ENCODE results near the gene ABR. TPM values are rescaled to one million over a fixed set of nuclear protein-coding genes. Genes with fewer than 3 reads are reported as not detected.

ABR gene
- total and polyA plus RNA-seq, 7 donors: 30.4 to 146 (median 79.3) TPM

DNA sequence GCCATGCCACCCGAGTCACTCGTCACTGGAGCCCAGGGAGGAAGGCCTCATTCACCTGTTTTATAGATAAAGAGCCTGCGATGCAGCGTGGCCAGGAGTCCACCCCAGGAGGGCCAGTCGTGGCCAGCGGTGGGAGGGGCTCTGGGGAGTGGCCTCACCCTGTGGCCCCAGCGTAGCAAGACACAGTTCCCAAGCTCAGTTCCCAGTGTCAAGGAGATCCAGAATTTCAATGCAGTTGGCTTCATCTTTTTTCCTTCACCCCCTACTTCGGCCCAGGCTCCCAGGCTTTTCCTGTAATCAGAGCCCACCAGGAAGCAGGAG, 84.0 kb downstream of the ABR start:
- TF ChIP-seq, protein P1, sequence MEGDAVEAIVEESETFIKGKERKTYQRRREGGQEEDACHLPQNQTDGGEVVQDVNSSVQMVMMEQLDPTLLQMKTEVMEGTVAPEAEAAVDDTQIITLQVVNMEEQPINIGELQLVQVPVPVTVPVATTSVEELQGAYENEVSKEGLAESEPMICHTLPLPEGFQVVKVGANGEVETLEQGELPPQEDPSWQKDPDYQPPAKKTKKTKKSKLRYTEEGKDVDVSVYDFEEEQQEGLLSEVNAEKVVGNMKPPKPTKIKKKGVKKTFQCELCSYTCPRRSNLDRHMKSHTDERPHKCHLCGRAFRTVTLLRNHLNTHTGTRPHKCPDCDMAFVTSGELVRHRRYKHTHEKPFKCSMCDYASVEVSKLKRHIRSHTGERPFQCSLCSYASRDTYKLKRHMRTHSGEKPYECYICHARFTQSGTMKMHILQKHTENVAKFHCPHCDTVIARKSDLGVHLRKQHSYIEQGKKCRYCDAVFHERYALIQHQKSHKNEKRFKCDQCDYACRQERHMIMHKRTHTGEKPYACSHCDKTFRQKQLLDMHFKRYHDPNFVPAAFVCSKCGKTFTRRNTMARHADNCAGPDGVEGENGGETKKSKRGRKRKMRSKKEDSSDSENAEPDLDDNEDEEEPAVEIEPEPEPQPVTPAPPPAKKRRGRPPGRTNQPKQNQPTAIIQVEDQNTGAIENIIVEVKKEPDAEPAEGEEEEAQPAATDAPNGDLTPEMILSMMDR (IDR thresholded peaks at IDR 0.05): no peak
- no peak for TF ChIP-seq POLR2AphosphoS5 (IDR thresholded peaks at IDR 0.05)
- no peak for TF ChIP-seq EP300 (IDR thresholded peaks at IDR 0.05)
- TF ChIP-seq POLR2A (IDR thresholded peaks at IDR 0.05): no peak
- no peak overlapping the region for H3K4me3 ChIP-seq
- no peaks in the 10 kb centered on the region for H3K27me3 ChIP-seq
- intact Hi-C loops (cut with DNase I): no loop called here
- H3K36me3 ChIP-seq: peaks cover 0 to 57% (median 20%) of the 10 kb centered on the region in 4 donors
- peak overlapping the region in 2 of 4 donors; percentile 10 to 38 for H3K27ac ChIP-seq
- DNase-seq: no peak
- 48 to 66% methylated on average over 8 of the region's 8 CpGs for WGBS, 2 donors
- H3K4me1 ChIP-seq: no peaks in the 10 kb centered on the region
- H3K9me3 ChIP-seq: no peaks in the 10 kb centered on the region

DNA sequence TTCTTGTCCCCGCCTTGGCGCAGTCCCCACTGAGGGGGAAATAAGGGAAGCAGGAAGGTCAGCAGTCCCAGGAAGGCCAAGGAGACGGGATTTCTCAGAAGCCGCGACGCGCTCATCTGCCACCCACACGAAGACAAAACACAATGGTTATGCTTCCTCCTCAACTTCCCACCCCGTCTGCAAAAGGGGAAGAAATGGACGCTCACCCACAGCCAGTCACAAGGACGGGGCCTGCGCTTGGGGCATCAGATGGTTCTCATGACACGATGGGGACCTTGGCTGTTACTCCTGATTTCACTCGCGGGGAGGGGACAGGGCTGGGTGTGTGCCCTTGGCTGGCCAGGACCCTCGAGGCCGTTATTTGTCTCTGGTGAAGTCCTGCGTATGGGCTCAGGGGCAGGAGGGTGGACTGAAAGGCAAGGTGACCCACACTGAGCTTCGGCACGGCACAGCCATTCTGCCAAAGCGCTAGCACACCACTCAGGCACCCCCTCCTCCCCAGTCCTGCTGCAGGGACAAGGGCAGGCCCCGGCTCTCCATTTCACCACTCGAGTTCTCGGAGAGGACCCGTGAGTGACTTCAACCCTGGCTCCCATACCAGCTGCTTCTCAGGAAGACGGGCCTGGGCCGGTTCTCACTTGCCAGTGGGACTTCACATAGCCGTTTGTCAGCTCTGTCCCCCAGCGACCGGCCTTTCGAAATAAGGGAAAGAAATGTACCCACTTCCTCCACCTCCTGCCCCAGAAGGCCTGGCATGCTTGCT, 84.5 kb downstream of the ABR start:
- H3K36me3 ChIP-seq: peaks cover 0 to 60% (median 24%) of the 10 kb centered on the region in 4 donors
- DNase-seq: no peak
- intact Hi-C loops (cut with DNase I): no loop called here
- WGBS, 2 donors: 86 to 87% methylated on average over 31 of the region's 31 CpGs
- no peaks in the 10 kb centered on the region for H3K4me1 ChIP-seq
- H3K9me3 ChIP-seq: no peaks in the 10 kb centered on the region
- TF ChIP-seq POLR2A (IDR thresholded peaks at IDR 0.05) (no peak), POLR2AphosphoS5 (IDR thresholded peaks at IDR 0.05) (no peak), EP300 (IDR thresholded peaks at IDR 0.05) (no peak)
- TF ChIP-seq, protein P1 (IDR thresholded peaks at IDR 0.05): no peak
- peak overlapping the region in 3 of 4 donors; percentile 10 to 39 (median 38) for H3K27ac ChIP-seq
- H3K27me3 ChIP-seq: no peaks in the 10 kb centered on the region
- H3K4me3 ChIP-seq: no peak overlapping the region

DNA sequence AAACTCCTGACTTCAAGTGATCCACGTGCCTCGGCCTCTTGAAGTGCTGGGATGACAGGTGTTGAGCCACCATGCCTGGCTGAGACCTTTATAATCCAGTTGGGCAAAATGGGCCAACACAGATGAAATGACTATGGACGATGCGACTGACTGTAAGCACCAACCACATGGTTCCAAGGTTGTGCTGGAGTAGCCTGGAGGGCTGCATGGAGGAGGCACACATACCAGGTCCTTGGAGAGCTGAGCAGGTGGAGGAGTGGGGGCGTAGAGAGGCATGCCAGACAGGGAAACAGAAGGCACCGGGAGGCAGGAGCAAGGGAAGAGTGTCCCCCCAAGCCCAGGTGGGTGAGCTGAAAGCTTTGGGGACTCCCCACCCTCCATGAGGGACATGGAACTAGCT, 85.2 kb downstream of the ABR start:
- 94 to 97% methylated on average over 6 of the region's 6 CpGs for WGBS, 2 donors

DNA sequence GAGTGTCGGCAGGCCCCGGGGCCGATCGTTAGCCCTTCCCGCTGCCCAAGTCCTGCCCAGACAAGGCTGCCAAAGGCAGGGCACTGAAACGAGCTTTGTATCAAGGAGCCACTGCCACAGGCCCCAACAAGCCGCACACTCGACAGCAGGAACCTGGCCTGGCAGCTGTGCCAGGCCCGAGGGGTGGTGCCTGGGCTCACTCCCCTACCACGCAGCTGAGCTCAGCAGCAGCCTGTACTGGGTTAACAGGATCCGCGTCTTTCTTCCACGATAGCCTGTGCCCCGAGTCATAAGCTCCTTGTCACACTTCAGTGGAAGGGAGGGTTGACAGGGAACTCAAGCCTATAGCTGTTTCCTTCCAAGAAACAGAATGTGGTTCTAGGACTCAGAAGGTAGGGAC, 87.9 kb downstream of the ABR start:
- Histone ChIP-seq H3K36me3 (peaks cover 0 to 60% (median 24%) of the 10 kb centered on the region in 4 donors), H3K4me1 (peaks cover 0 to 18% (median 15%) of the 10 kb centered on the region in 4 donors), H3K27me3 (no peaks in the 10 kb centered on the region), H3K9me3 (no peaks in the 10 kb centered on the region), H3K27ac (no peak overlapping the region), H3K4me3 (no peak overlapping the region)
- TF ChIP-seq POLR2A (IDR thresholded peaks at IDR 0.05) (no peak), EP300 (IDR thresholded peaks at IDR 0.05) (no peak), POLR2AphosphoS5 (IDR thresholded peaks at IDR 0.05) (no peak)
- TF ChIP-seq, protein P1 (IDR thresholded peaks at IDR 0.05): no peak
- DNase-seq: no peak
- WGBS, 2 donors: 81 to 91% methylated on average over 14 of the region's 14 CpGs
- intact Hi-C loops (cut with DNase I): no loop called here

More for the DNA sequence above, 85.2 kb downstream of the ABR start:
- H3K27ac ChIP-seq: no peak overlapping the region
- no peak for TF ChIP-seq EP300 (IDR thresholded peaks at IDR 0.05)
- TF ChIP-seq, protein P1 (IDR thresholded peaks at IDR 0.05): no peak
- no peak for TF ChIP-seq POLR2A (IDR thresholded peaks at IDR 0.05)
- no peak for TF ChIP-seq POLR2AphosphoS5 (IDR thresholded peaks at IDR 0.05)
- intact Hi-C loops (cut with DNase I): no loop called here
- no peaks in the 10 kb centered on the region for H3K4me1 ChIP-seq
- no peaks in the 10 kb centered on the region for H3K9me3 ChIP-seq
- no peaks in the 10 kb centered on the region for H3K27me3 ChIP-seq
- peaks cover 0 to 59% (median 27%) of the 10 kb centered on the region in 4 donors for H3K36me3 ChIP-seq
- H3K4me3 ChIP-seq: no peak overlapping the region
- no peak for DNase-seq
